Endothelial cell (in vitro differentiated cells): ENCODE measurements around the gene DAZAP2. TPM values are rescaled to one million over a fixed set of nuclear protein-coding genes. Genes with fewer than 3 reads are reported as not detected.
A peak's percentile ranks its signal among the peaks of the same experiment; 100 is the strongest.
"Not testable (repeated sequence)": the region's sequence is repeated elsewhere in the genome, so short reads cannot be mapped to it uniquely, and the experiment has no call there.

Source experiments
- DNase-seq: peaks from one replicate; pipeline ENCODE4 v3.0.0; 2021; ENCODE audit warnings: low spot score
- H3K27ac Mint-ChIP-seq: one replicate; pipeline ENCODE4 v1.8.0; 2021; ENCODE audit warnings: mixed read lengths, inconsistent platforms; ENCODE audit not compliant: unreplicated experiment
- H3K27me3 Mint-ChIP-seq: one replicate; pipeline ENCODE4 v1.8.0; 2021; ENCODE audit warnings: mild to moderate bottlenecking, moderate library complexity, mixed read lengths, inconsistent platforms; ENCODE audit not compliant: unreplicated experiment
- H3K36me3 Mint-ChIP-seq: one replicate; pipeline ENCODE4 v1.8.0; 2021; ENCODE audit warnings: mild to moderate bottlenecking, low read depth, mixed read lengths, inconsistent platforms; ENCODE audit not compliant: unreplicated experiment
- H3K4me1 Mint-ChIP-seq: one replicate; pipeline ENCODE4 v1.8.0; 2021; ENCODE audit warnings: mild to moderate bottlenecking, mixed read lengths, inconsistent platforms; ENCODE audit not compliant: unreplicated experiment
- H3K4me3 Mint-ChIP-seq: one replicate; pipeline ENCODE4 v1.8.0; 2021; ENCODE audit warnings: mild to moderate bottlenecking, mixed read lengths, inconsistent platforms; ENCODE audit not compliant: unreplicated experiment
- H3K9me3 Mint-ChIP-seq: one replicate; pipeline ENCODE4 v1.8.0; 2021; ENCODE audit warnings: mixed read lengths, inconsistent platforms; ENCODE audit not compliant: unreplicated experiment
- CTCF ChIP-seq: fragments of 200-600 bp; sonication (generic); IDR thresholded peaks from one replicate; pipeline ENCODE4 v1.5.0; 2021; ENCODE audit warnings: antibody characterized with exemption; ENCODE audit not compliant: unreplicated experiment
- total RNA-seq: library from RNA; stranded (reverse); fragmentation: NEBNext Ultra II Directional; extraction: Animal tissue kit (Norgen Biotek cat#: 25700); gene quantifications from one replicate; pipeline ENCODE4 v1.2.1, GENCODE V29; 2021; ENCODE audit not compliant: unreplicated experiment

The DAZAP2 gene
- total RNA-seq, 1 donor from 2014 or later = 28.1 TPM

GRCh38 chr12:51219322-51219721 is 19.3 kb upstream of the DAZAP2 start:
- Mint-ChIP-seq H3K36me3 (no peaks in the 10 kb centered on the region), H3K27ac (no peak overlapping the region), H3K4me1 (peaks cover 11% of the 10 kb centered on the region), H3K27me3 (peaks cover 6% of the 10 kb centered on the region), H3K4me3 (peak overlapping the region; percentile 16), H3K9me3 (no peaks in the 10 kb centered on the region)
- no peak for DNase-seq
- no peak for TF ChIP-seq CTCF

- H3K4me3 Mint-ChIP-seq, H3K36me3 Mint-ChIP-seq, DNase-seq, H3K27ac Mint-ChIP-seq, H3K27me3 Mint-ChIP-seq, H3K9me3 Mint-ChIP-seq: not testable (repeated sequence)
- H3K4me1 Mint-ChIP-seq = peaks cover 11% of the 10 kb centered on the region
These were observed 18.8 kb upstream of the DAZAP2 start for GRCh38 chr12:51219857-51220256.

- H3K27ac Mint-ChIP-seq = no peak overlapping the region
- H3K4me1 Mint-ChIP-seq = peaks cover 11% of the 10 kb centered on the region
- DNase-seq = no peak
These were observed 16.2 kb upstream of the DAZAP2 start for GRCh38 chr12:51222461-51222860.

GRCh38 chr12:51224625-51225024 is 14.0 kb upstream of the DAZAP2 start:
- no peak for TF ChIP-seq CTCF
- DNase-seq = no peak
- Mint-ChIP-seq H3K9me3 (no peaks in the 10 kb centered on the region), H3K4me3 (no peak overlapping the region), H3K27ac (no peak overlapping the region), H3K4me1 (no peaks in the 10 kb centered on the region), H3K27me3 (peaks cover 2% of the 10 kb centered on the region), H3K36me3 (peaks cover 5% of the 10 kb centered on the region)

More at GRCh38 chr12:51222461-51222860, 16.2 kb upstream of the DAZAP2 start:
- no peak for TF ChIP-seq CTCF
- Mint-ChIP-seq H3K4me3 (no peak overlapping the region), H3K36me3 (peaks cover 5% of the 10 kb centered on the region), H3K9me3 (no peaks in the 10 kb centered on the region), H3K27me3 (peaks cover 2% of the 10 kb centered on the region)

- no peak for DNase-seq
- H3K9me3 Mint-ChIP-seq = no peaks in the 10 kb centered on the region
- no peak overlapping the region for H3K27ac Mint-ChIP-seq
- H3K4me3 Mint-ChIP-seq = no peak overlapping the region
- TF ChIP-seq CTCF = no peak
- peaks cover 2% of the 10 kb centered on the region for H3K27me3 Mint-ChIP-seq
- peaks cover 5% of the 10 kb centered on the region for H3K36me3 Mint-ChIP-seq
- H3K4me1 Mint-ChIP-seq = no peaks in the 10 kb centered on the region
These were observed 13.4 kb upstream of the DAZAP2 start for GRCh38 chr12:51225234-51225633.

GRCh38 chr12:51225771-51226170 is 12.9 kb upstream of the DAZAP2 start:
- H3K27me3 Mint-ChIP-seq = peaks cover 2% of the 10 kb centered on the region
- peaks cover 9% of the 10 kb centered on the region for H3K36me3 Mint-ChIP-seq
- no peak overlapping the region for H3K27ac Mint-ChIP-seq
- no peak overlapping the region for H3K4me3 Mint-ChIP-seq
- H3K9me3 Mint-ChIP-seq = no peaks in the 10 kb centered on the region
- TF ChIP-seq CTCF = no peak
- no peak for DNase-seq
- no peaks in the 10 kb centered on the region for H3K4me1 Mint-ChIP-seq

- H3K4me1 Mint-ChIP-seq, H3K4me3 Mint-ChIP-seq, H3K27ac Mint-ChIP-seq, H3K9me3 Mint-ChIP-seq, H3K27me3 Mint-ChIP-seq, H3K36me3 Mint-ChIP-seq, DNase-seq: not testable (repeated sequence)
These were observed 11.5 kb upstream of the DAZAP2 start for GRCh38 chr12:51227112-51227511.
